ENCODE results near the gene RTEL1. TPM values are rescaled to one million over a fixed set of nuclear protein-coding genes. Genes with fewer than 3 reads are reported as not detected.

RTEL1 gene
- total and polyA plus RNA-seq, 9 of the 15 experiments (the other 6 are each of a cell fraction or from before 2014, with no cell fraction given) = 0.36 to 61.0 (median 17.9) TPM

DNA sequence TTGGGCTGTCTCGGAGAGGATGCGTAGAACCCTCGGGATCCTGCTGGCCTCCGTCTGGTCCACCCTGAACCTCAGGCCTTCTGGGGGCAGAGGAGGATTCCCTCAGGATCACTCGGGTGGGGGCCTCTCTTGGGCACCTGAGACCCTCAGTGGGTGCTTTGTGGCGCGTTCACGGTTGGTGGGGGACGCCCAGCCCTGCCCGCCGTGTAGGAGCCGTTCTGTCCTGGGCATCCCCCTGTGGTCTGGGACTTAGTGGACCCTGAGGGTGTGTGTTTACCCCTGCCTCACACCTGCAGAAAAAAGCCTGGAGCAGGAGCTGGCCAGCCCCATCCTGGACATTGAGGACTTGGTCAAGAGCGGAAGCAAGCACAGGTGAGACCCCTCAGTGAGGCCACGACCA, 7.6 kb downstream of the RTEL1 start:
- Histone ChIP-seq H3K79me2 (ENCODE audit: control insufficient read depth, insufficient read depth, low read length) (peaks cover 2% of the 10 kb centered on the region; the same call in 2 of the 3 replicates), H3K4me1 (replicated peaks in 1 of 2; ENCODE audit: control insufficient read depth in 2 of 2, insufficient read depth in 2 of 2, low read length in 2 of 2) (peaks cover 0 to 24% of the 10 kb centered on the region in 2 experiments; a peak in 1 of 5 replicates), H3K9me3 (replicated peaks; ENCODE audit: control insufficient read depth, insufficient read depth, low read depth, low read length) (no peaks in the 10 kb centered on the region), H2AFZ (ENCODE audit: low read depth, low read length) (no peak overlapping the region), H3K4me3 (no peak overlapping the region), H3K4me2 (ENCODE audit: insufficient read depth, low read length) (no peak overlapping the region), H3K9ac (ENCODE audit: insufficient read depth in 1 of 2, low read depth in 2 of 2, low read length in 2 of 2) (no peak overlapping the region; a peak in 1 of 4 replicates), H3K9me1 (ENCODE audit: control insufficient read depth, insufficient read depth, low read length) (peaks cover 3% of the 10 kb centered on the region), H3K36me3 (ENCODE audit: control insufficient read depth, insufficient read depth, low read length) (peaks cover 85% of the 10 kb centered on the region; the same call in 2 of the 3 replicates), H4K20me1 (replicated peaks; ENCODE audit: control insufficient read depth, insufficient read depth, low read length) (no peaks in the 10 kb centered on the region), H3K27me3 (ENCODE audit: control insufficient read depth in 2 of 2, insufficient read depth in 2 of 2, low read length in 2 of 2) (no peaks in the 10 kb centered on the region), H3K27ac (ENCODE audit: extremely low read depth, low read depth, low read length) (no peak overlapping the region)
- ChIA-PET CTCF (ENCODE audit: low intra/inter-chr PET ratio) (no interaction called here), POLR2A (interaction anchor here (1.2 to 1.3 kb wide), 2 partner anchors 11 to 21 kb away, joined by 3 to 4 read pairs; no protein-coding TSS in a partner anchor)
- ATAC-seq (no peak), DNase-seq (ENCODE audit: extremely low read depth in 1 of 4, low spot score in 3 of 4) (no peak), FAIRE-seq (no peak)
- WGBS (ENCODE audit: insufficient coverage, low coverage, missing lambda C conversion rate) = 90% methylated on average over 12 of the region's 14 CpGs
- no peak for TF ChIP-seq LARP7 (IDR thresholded peaks at IDR 0.05)
- TF ChIP-seq, protein P1, sequence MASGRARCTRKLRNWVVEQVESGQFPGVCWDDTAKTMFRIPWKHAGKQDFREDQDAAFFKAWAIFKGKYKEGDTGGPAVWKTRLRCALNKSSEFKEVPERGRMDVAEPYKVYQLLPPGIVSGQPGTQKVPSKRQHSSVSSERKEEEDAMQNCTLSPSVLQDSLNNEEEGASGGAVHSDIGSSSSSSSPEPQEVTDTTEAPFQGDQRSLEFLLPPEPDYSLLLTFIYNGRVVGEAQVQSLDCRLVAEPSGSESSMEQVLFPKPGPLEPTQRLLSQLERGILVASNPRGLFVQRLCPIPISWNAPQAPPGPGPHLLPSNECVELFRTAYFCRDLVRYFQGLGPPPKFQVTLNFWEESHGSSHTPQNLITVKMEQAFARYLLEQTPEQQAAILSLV (tag; IDR thresholded peaks at IDR 0.05) = no peak
- TF ChIP-seq KLF6 (CRISPR knock-in tag; IDR thresholded peaks at IDR 0.05; ENCODE audit: borderline replicate concordance) = no peak
- TF ChIP-seq KDM5B (IDR thresholded peaks at IDR 0.05; ENCODE audit: insufficient replicate concordance, low read depth, low read length) = no peak
- TF ChIP-seq, protein P2, sequence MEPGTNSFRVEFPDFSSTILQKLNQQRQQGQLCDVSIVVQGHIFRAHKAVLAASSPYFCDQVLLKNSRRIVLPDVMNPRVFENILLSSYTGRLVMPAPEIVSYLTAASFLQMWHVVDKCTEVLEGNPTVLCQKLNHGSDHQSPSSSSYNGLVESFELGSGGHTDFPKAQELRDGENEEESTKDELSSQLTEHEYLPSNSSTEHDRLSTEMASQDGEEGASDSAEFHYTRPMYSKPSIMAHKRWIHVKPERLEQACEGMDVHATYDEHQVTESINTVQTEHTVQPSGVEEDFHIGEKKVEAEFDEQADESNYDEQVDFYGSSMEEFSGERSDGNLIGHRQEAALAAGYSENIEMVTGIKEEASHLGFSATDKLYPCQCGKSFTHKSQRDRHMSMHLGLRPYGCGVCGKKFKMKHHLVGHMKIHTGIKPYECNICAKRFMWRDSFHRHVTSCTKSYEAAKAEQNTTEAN (CRISPR knock-in tag; IDR thresholded peaks at IDR 0.05) = no peak
- no peak for TF ChIP-seq NR4A1 (CRISPR knock-in tag; IDR thresholded peaks at IDR 0.05)
- no peak for TF ChIP-seq NR4A1 (tag; IDR thresholded peaks at IDR 0.05)
- no peak for TF ChIP-seq FOXK1 (CRISPR knock-in tag; IDR thresholded peaks at IDR 0.05; ENCODE audit: borderline replicate concordance)
- no peak for TF ChIP-seq FOXK2 (conservative IDR thresholded peaks at IDR 0.05 in 1 of 2, IDR thresholded peaks at IDR 0.05 in 1 of 2; ENCODE audit: low read depth in 2 of 2)
- no peak for TF ChIP-seq ZFP30 (CRISPR knock-in tag; IDR thresholded peaks at IDR 0.05; ENCODE audit: borderline replicate concordance)
- TF ChIP-seq, protein P3, sequence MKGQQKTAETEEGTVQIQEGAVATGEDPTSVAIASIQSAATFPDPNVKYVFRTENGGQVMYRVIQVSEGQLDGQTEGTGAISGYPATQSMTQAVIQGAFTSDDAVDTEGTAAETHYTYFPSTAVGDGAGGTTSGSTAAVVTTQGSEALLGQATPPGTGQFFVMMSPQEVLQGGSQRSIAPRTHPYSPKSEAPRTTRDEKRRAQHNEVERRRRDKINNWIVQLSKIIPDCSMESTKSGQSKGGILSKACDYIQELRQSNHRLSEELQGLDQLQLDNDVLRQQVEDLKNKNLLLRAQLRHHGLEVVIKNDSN (CRISPR knock-in tag; IDR thresholded peaks at IDR 0.05) = no peak
- TF ChIP-seq, protein P4, sequence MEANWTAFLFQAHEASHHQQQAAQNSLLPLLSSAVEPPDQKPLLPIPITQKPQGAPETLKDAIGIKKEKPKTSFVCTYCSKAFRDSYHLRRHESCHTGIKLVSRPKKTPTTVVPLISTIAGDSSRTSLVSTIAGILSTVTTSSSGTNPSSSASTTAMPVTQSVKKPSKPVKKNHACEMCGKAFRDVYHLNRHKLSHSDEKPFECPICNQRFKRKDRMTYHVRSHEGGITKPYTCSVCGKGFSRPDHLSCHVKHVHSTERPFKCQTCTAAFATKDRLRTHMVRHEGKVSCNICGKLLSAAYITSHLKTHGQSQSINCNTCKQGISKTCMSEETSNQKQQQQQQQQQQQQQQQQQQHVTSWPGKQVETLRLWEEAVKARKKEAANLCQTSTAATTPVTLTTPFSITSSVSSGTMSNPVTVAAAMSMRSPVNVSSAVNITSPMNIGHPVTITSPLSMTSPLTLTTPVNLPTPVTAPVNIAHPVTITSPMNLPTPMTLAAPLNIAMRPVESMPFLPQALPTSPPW (CRISPR knock-in tag; IDR thresholded peaks at IDR 0.05) = no peak
- no peak for TF ChIP-seq SAFB2 (IDR thresholded peaks at IDR 0.05; ENCODE audit: borderline replicate concordance, low read depth, low read length, severe bottlenecking)
- no peak for TF ChIP-seq ZNF445 (CRISPR knock-in tag; IDR thresholded peaks at IDR 0.05; ENCODE audit: low read depth)
- no peak for TF ChIP-seq DPF2 (IDR thresholded peaks at IDR 0.05)
- in situ Hi-C loops (cut with MboI) = no loop called here
- intact Hi-C loops (cut with micrococcal nuclease) = no loop called here
- no TSS peak for BruUV-seq (replicated peaks)
